ENCODE data around the gene CST5. TPM values are rescaled to one million over a fixed set of nuclear protein-coding genes. Genes with fewer than 3 reads are reported as not detected.
"Not testable (repeated sequence)": the region's sequence is repeated elsewhere in the genome, so short reads cannot be mapped to it uniquely, and the experiment has no call there.

CST5 gene
- total and polyA plus RNA-seq, 2 experiments from 2014 or later: not detected

DNA sequence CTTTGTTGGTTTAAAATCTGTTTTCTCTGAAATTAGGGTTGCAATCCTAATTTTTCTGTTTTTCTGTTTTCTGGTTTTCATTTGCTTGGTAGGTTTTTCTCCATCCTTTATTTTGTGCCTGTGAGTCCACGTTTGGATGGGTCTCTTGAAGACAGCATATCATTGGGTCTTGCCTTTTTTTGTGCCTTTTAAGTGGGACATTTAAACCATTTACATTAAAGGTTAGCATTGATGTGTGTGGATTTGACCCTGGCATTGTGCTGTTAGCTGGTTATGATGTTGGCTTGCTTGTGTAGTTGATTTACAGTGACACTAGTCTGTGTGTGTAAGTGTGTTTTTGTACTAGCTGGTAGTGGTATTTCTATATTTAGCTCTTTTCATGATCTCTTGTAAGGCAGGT, 28.0 kb upstream of the CST5 start (continued):
- TF ChIP-seq, protein P1, sequence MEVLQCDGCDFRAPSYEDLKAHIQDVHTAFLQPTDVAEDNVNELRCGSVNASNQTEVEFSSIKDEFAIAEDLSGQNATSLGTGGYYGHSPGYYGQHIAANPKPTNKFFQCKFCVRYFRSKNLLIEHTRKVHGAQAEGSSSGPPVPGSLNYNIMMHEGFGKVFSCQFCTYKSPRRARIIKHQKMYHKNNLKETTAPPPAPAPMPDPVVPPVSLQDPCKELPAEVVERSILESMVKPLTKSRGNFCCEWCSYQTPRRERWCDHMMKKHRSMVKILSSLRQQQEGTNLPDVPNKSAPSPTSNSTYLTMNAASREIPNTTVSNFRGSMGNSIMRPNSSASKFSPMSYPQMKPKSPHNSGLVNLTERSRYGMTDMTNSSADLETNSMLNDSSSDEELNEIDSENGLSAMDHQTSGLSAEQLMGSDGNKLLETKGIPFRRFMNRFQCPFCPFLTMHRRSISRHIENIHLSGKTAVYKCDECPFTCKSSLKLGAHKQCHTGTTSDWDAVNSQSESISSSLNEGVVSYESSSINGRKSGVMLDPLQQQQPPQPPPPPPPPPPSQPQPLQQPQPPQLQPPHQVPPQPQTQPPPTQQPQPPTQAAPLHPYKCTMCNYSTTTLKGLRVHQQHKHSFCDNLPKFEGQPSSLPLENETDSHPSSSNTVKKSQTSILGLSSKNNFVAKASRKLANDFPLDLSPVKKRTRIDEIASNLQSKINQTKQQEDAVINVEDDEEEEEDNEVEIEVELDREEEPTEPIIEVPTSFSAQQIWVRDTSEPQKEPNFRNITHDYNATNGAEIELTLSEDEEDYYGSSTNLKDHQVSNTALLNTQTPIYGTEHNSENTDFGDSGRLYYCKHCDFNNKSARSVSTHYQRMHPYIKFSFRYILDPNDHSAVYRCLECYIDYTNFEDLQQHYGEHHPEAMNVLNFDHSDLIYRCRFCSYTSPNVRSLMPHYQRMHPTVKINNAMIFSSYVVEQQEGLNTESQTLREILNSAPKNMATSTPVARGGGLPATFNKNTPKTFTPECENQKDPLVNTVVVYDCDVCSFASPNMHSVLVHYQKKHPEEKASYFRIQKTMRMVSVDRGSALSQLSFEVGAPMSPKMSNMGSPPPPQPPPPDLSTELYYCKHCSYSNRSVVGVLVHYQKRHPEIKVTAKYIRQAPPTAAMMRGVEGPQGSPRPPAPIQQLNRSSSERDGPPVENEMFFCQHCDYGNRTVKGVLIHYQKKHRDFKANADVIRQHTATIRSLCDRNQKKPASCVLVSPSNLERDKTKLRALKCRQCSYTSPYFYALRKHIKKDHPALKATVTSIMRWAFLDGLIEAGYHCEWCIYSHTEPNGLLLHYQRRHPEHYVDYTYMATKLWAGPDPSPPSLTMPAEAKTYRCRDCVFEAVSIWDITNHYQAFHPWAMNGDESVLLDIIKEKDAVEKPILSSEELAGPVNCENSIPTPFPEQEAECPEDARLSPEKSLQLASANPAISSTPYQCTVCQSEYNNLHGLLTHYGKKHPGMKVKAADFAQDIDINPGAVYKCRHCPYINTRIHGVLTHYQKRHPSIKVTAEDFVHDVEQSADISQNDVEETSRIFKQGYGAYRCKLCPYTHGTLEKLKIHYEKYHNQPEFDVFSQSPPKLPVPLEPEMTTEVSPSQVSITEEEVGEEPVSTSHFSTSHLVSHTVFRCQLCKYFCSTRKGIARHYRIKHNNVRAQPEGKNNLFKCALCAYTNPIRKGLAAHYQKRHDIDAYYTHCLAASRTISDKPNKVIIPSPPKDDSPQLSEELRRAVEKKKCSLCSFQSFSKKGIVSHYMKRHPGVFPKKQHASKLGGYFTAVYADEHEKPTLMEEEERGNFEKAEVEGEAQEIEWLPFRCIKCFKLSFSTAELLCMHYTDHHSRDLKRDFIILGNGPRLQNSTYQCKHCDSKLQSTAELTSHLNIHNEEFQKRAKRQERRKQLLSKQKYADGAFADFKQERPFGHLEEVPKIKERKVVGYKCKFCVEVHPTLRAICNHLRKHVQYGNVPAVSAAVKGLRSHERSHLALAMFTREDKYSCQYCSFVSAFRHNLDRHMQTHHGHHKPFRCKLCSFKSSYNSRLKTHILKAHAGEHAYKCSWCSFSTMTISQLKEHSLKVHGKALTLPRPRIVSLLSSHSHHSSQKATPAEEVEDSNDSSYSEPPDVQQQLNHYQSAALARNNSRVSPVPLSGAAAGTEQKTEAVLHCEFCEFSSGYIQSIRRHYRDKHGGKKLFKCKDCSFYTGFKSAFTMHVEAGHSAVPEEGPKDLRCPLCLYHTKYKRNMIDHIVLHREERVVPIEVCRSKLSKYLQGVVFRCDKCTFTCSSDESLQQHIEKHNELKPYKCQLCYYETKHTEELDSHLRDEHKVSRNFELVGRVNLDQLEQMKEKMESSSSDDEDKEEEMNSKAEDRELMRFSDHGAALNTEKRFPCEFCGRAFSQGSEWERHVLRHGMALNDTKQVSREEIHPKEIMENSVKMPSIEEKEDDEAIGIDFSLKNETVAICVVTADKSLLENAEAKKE (CRISPR knock-in tag; IDR thresholded peaks at IDR 0.05): no peak
- TF ChIP-seq ZNF114 (CRISPR knock-in tag; IDR thresholded peaks at IDR 0.05) (no peak), POLR2AphosphoS5 (IDR thresholded peaks at IDR 0.05; ENCODE audit: low read depth) (no peak)
- TF ChIP-seq, protein P2, sequence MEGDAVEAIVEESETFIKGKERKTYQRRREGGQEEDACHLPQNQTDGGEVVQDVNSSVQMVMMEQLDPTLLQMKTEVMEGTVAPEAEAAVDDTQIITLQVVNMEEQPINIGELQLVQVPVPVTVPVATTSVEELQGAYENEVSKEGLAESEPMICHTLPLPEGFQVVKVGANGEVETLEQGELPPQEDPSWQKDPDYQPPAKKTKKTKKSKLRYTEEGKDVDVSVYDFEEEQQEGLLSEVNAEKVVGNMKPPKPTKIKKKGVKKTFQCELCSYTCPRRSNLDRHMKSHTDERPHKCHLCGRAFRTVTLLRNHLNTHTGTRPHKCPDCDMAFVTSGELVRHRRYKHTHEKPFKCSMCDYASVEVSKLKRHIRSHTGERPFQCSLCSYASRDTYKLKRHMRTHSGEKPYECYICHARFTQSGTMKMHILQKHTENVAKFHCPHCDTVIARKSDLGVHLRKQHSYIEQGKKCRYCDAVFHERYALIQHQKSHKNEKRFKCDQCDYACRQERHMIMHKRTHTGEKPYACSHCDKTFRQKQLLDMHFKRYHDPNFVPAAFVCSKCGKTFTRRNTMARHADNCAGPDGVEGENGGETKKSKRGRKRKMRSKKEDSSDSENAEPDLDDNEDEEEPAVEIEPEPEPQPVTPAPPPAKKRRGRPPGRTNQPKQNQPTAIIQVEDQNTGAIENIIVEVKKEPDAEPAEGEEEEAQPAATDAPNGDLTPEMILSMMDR (conservative IDR thresholded peaks at IDR 0.05; ENCODE audit: low read depth in 2 of 2): no peak

DNA sequence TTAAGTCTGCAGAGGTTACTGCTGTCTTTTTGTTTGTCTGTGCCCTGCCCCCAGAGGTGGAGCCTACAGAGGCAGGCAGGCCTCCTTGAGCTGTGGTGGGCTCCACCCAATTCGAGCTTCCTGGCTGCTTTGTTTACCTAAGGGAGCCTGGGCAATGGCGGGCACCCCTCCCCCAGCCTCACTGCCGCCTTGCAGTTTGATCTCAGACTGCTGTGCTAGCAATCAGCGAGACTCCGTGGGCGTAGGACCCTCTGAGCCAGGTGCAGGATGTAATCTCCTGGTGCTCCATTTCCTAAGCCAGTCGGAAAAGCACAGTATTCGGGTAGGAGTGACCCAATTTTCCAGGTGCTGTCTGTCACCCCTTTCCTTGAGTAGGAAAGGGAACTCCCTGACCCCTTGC, 22.8 kb upstream of the CST5 start:
- not testable (repeated sequence) for H3K27me3 Mint-ChIP-seq (ENCODE audit: insufficient read depth, low read depth, poor library complexity); H3K27me3 ChIP-seq (ENCODE audit: insufficient read depth); DNase-seq (ENCODE audit: low spot score); H3K4me2 ChIP-seq; H3K79me2 ChIP-seq (replicated peaks; ENCODE audit: insufficient read depth); H3K4me1 ChIP-seq (ENCODE audit: insufficient read depth); H3K4me3 ChIP-seq; H3F3A ChIP-seq (replicated peaks; ENCODE audit: low read depth); H3K4me1 Mint-ChIP-seq; H4K20me1 ChIP-seq (replicated peaks; ENCODE audit: insufficient read depth); H3K27ac ChIP-seq (ENCODE audit: low read depth); ATAC-seq; H3K9me2 ChIP-seq (ENCODE audit: insufficient read depth); H3K36me3 Mint-ChIP-seq (ENCODE audit: low read depth); H3K36me3 ChIP-seq (ENCODE audit: insufficient read depth); H3K27ac Mint-ChIP-seq; H3K4me3 Mint-ChIP-seq
- peak overlapping the region; percentile 11; the same call in 1 of the 2 replicates for H2AFZ ChIP-seq
- H3K9me3 Mint-ChIP-seq: peaks cover 33% of the 10 kb centered on the region

DNA sequence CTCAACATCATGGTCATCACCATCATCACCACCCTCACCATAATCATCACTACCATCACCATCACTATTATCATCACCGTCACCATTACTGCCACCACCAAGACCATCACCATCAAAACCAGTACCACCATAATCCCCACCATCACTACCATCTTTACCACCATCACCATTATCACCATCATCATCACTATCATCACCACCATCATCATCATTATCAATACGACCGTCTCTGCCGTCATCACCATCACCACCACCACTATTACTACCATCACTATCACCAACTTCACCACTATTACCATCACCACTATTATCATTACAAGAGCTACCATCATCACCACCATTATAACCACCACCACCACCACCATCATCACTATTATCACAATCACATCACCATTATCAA, 11.3 kb upstream of the CST5 start:
- H3K27me3 ChIP-seq (ENCODE audit: insufficient read depth); H3K27ac Mint-ChIP-seq; H3K4me1 Mint-ChIP-seq; H3K4me2 ChIP-seq; H3K27me3 Mint-ChIP-seq (ENCODE audit: insufficient read depth, low read depth, poor library complexity); H3K9me3 Mint-ChIP-seq; H3K79me2 ChIP-seq (replicated peaks; ENCODE audit: insufficient read depth); H3K27ac ChIP-seq (ENCODE audit: low read depth); H3K4me3 Mint-ChIP-seq; H4K20me1 ChIP-seq (replicated peaks; ENCODE audit: insufficient read depth); H3K4me3 ChIP-seq; H3F3A ChIP-seq (replicated peaks; ENCODE audit: low read depth); H3K36me3 ChIP-seq (ENCODE audit: insufficient read depth); H2AFZ ChIP-seq; H3K9me2 ChIP-seq (ENCODE audit: insufficient read depth); H3K36me3 Mint-ChIP-seq (ENCODE audit: low read depth); ATAC-seq; H3K4me1 ChIP-seq (ENCODE audit: insufficient read depth); DNase-seq (ENCODE audit: low spot score): not testable (repeated sequence)
